Stimulated activated CD4-positive, alpha-beta T cell treated with anti-CD3 and anti-CD28 coated beads, Interleukin-2, amount 100 ng/mL, for 24 hours (primary cell): Measurements from ENCODE around the gene TRPM3.
A peak's percentile ranks its signal among the peaks of the same experiment; 100 is the strongest.

Experiments used
- DNase-seq, 2 donors: peaks; one replicate each; pipeline ENCODE4 v3.0.0-alpha.2; 2020

The TRPM3 gene

GRCh38 chr9:71096421-71097108, 24.9 kb downstream of the TRPM3 start:
- no peak for DNase-seq

GRCh38 chr9:71094708-71095251, 26.6 kb downstream of the TRPM3 start:
- DNase-seq, result no peak

GRCh38 chr9:71090896-71091295, 30.5 kb downstream of the TRPM3 start:
- DNase-seq, result no peak

- DNase-seq, result no peak
Measured at GRCh38 chr9:71079451-71079850, 42.0 kb downstream of the TRPM3 start.

GRCh38 chr9:71076096-71076495, 45.3 kb downstream of the TRPM3 start:
- DNase-seq, result no peak

GRCh38 chr9:71073494-71073893, 47.9 kb downstream of the TRPM3 start:
- no peak for DNase-seq

- no peak for DNase-seq
Measured at GRCh38 chr9:71072587-71072986, 48.8 kb downstream of the TRPM3 start.

- no peak for DNase-seq
Measured at GRCh38 chr9:71071633-71072032, 49.8 kb downstream of the TRPM3 start.

- no peak for DNase-seq
Measured at GRCh38 chr9:71058660-71059059, 62.8 kb downstream of the TRPM3 start.

GRCh38 chr9:71052287-71052686, 69.1 kb downstream of the TRPM3 start:
- DNase-seq, result no peak

GRCh38 chr9:71048280-71048679, 73.1 kb downstream of the TRPM3 start:
- no peak for DNase-seq

- DNase-seq, result no peak
Measured at GRCh38 chr9:71042448-71042990, 78.9 kb downstream of the TRPM3 start.

GRCh38 chr9:71037521-71037920, 83.9 kb downstream of the TRPM3 start:
- no peak for DNase-seq

- DNase-seq, result no peak
Measured at GRCh38 chr9:71036501-71036900, 84.9 kb downstream of the TRPM3 start.

GRCh38 chr9:71032779-71033178, 88.6 kb downstream of the TRPM3 start:
- DNase-seq, result no peak

- DNase-seq, result no peak
Measured at GRCh38 chr9:71025728-71026127, 95.7 kb downstream of the TRPM3 start.

GRCh38 chr9:71025201-71025600, 96.2 kb downstream of the TRPM3 start:
- no peak for DNase-seq

- no peak for DNase-seq
Measured at GRCh38 chr9:71010258-71010657, 111.2 kb downstream of the TRPM3 start.

GRCh38 chr9:71005456-71005855, 116.0 kb downstream of the TRPM3 start:
- DNase-seq, result no peak

- no peak for DNase-seq
Measured at GRCh38 chr9:71004196-71004595, 117.2 kb downstream of the TRPM3 start.

GRCh38 chr9:71003346-71003745, 118.1 kb downstream of the TRPM3 start:
- no peak for DNase-seq

- peak in 1 of 2 donors; percentile 1 for DNase-seq
Measured at GRCh38 chr9:71001780-71002386, 119.5 kb downstream of the TRPM3 start.

- no peak for DNase-seq
Measured at GRCh38 chr9:70998962-70999361, 122.5 kb downstream of the TRPM3 start.

- no peak for DNase-seq
Measured at GRCh38 chr9:70995511-70995910, 125.9 kb downstream of the TRPM3 start.
